GM23248 (cell line): ENCODE measurements around the gene STK24. TPM values are rescaled to one million over a fixed set of nuclear protein-coding genes. Genes with fewer than 3 reads are reported as not detected.

Experiments
- DNase-seq: peaks from one replicate; pipeline ENCODE4 v3.0.0-alpha.2; 2015
- H2AFZ ChIP-seq: fragments of 200-600 bp; sonication (generic); 2 replicates; pipeline ENCODE4 v1.6.1; 2016; ENCODE audit warnings: antibody characterized with exemption
- H3F3A ChIP-seq: fragments of 200-600 bp; sonication (generic); 2 replicates; pipeline ENCODE4 v1.6.1; 2016; ENCODE audit warnings: mild to moderate bottlenecking, antibody characterized with exemption, mixed run types; ENCODE audit not compliant: insufficient read depth
- H3K27ac ChIP-seq: fragments of 200-600 bp; sonication (generic); 2 replicates; pipeline ENCODE4 v1.5.1; 2016; ENCODE audit warnings: mild to moderate bottlenecking
- H3K27me3 ChIP-seq: fragments of 200-600 bp; sonication (generic); replicated peaks from 2 replicates; pipeline ENCODE4 v1.6.1; 2016; ENCODE audit warnings: mild to moderate bottlenecking; ENCODE audit not compliant: insufficient read depth
- H3K36me3 ChIP-seq: fragments of 200-600 bp; sonication (generic); 2 replicates; pipeline ENCODE4 v1.6.1; 2016; ENCODE audit warnings: low read depth, mild to moderate bottlenecking
- H3K4me1 ChIP-seq: fragments of 200-600 bp; sonication (generic); 2 replicates; pipeline ENCODE4 v1.6.1; 2016; ENCODE audit warnings: mild to moderate bottlenecking; ENCODE audit not compliant: insufficient read depth
- H3K4me2 ChIP-seq: fragments of 200-600 bp; sonication (generic); one replicate; pipeline ENCODE4 v1.6.1; 2016; ENCODE audit warnings: mild to moderate bottlenecking; ENCODE audit not compliant: unreplicated experiment
- H3K4me3 ChIP-seq: fragments of 200-600 bp; sonication (generic); 2 replicates; pipeline ENCODE4 v1.5.1; 2016; ENCODE audit warnings: mild to moderate bottlenecking
- H3K79me2 ChIP-seq: fragments of 200-600 bp; sonication (generic); 2 replicates; pipeline ENCODE4 v1.6.1; 2016; ENCODE audit warnings: mild to moderate bottlenecking; ENCODE audit not compliant: insufficient read depth
- H3K9ac ChIP-seq: fragments of 200-600 bp; sonication (generic); 2 replicates; pipeline ENCODE4 v1.6.1; 2016; ENCODE audit warnings: mild to moderate bottlenecking
- H3K9me2 ChIP-seq: fragments of 200-600 bp; sonication (generic); 2 replicates; pipeline ENCODE4 v1.6.1; 2016; ENCODE audit warnings: mixed run types, mild to moderate bottlenecking, moderate library complexity; ENCODE audit not compliant: insufficient read depth
- H3K9me3 ChIP-seq: fragments of 200-600 bp; sonication (generic); one replicate; pipeline ENCODE4 v1.6.1; 2017; ENCODE audit warnings: low read depth
- H4K20me1 ChIP-seq: fragments of 200-600 bp; sonication (generic); 2 replicates; pipeline ENCODE4 v1.6.0; 2016; ENCODE audit not compliant: insufficient read depth
- EZH2 ChIP-seq: fragments of 200-600 bp; sonication (generic); IDR thresholded peaks from 2 replicates; pipeline ENCODE4 v1.6.1; 2018; ENCODE audit warnings: antibody characterized with exemption, mild to moderate bottlenecking; ENCODE audit not compliant: insufficient read depth, poor library complexity, severe bottlenecking
- EZH2phosphoT487 ChIP-seq: fragments of 200-600 bp; sonication (generic); IDR thresholded peaks from 2 replicates; pipeline ENCODE4 v1.6.1; 2018; ENCODE audit warnings: antibody characterized with exemption, moderate library complexity, mild to moderate bottlenecking, low read depth; ENCODE audit not compliant: insufficient read depth
- WGBS, 2 experiments: methylation state at CpG; one replicate each; pipeline ENCODE4 v1.1.6; 2015 to 2017; ENCODE audit warnings: low lambda C conversion rate in 2 of 2, low coverage in 1 of 2; ENCODE audit errors: missing lambda C conversion rate in 2 of 2; 5-methylcytosine and 5-hydroxymethylcytosine counted together
- in situ Hi-C: fragments of 300-500 bp; cut with MboI; formaldehyde crosslinking; loops from 2 replicates; pipeline ENCODE4 v1.15.0; 2020
- polyA plus RNA-seq: library from polyadenylated mRNA; unstranded; fragments of >200 nt; fragmentation: Nextera tagmentation; extraction: Ambion mirVana; gene quantifications from 2 replicates; pipeline ENCODE4 v1.2.1, GENCODE V29; 2016
- total RNA-seq: library from RNA; depleted of rRNA; stranded (reverse); fragments of >200 nt; shearing (Covaris generic); gene quantifications from 2 replicates; pipeline ENCODE4 v1.2.3, GENCODE V29; 2014

Gene STK24
- total and polyA plus RNA-seq, 2 experiments from 2014 or later = 11.1 to 72.4 TPM

DNA sequence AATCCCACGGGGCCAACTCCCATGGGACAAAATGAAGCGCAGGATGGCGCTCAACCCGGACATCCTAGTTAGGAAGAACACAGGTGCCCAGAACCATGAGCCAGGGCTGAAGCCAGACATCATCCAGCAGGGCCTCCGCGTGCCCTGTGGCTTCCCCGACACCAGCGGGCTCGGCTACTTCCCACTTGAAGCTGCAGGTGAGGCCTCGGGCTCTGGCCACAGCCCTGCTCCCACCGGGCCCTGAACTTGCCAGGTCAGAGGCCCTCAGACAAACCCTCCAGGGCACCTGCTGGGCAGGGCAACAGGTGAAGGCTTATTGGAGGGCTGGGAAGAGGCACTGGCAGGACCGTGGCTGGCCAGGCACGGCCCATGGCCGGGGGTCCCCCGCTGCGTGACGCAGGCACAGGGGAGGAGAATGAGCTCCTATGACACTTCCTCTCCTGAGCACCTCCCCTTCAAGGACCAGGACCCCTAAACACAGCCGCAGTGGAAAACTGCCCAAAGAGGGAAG, 117.7 kb downstream of the STK24 start:
- H4K20me1 ChIP-seq = no peaks in the 10 kb centered on the region
- no peak overlapping the region for H3K4me3 ChIP-seq
- DNase-seq = no peak
- no peak overlapping the region for H3K9ac ChIP-seq
- no peak overlapping the region for H2AFZ ChIP-seq
- peaks cover 49% of the 10 kb centered on the region for H3K79me2 ChIP-seq
- peaks cover 11% of the 10 kb centered on the region for H3K4me1 ChIP-seq
- H3K9me2 ChIP-seq = no peaks in the 10 kb centered on the region
- no peak for TF ChIP-seq EZH2
- TF ChIP-seq EZH2phosphoT487 = no peak
- WGBS, 2 experiments = 94 to 95% methylated on average over 17 to 18 of the region's 18 CpGs
- no peak overlapping the region for H3K27ac ChIP-seq
- H3F3A ChIP-seq = peaks cover 26% of the 10 kb centered on the region
- no peaks in the 10 kb centered on the region for H3K27me3 ChIP-seq
- in situ Hi-C loops = loop anchor here (25.0 kb wide), 1 partner anchor 378 kb away; no protein-coding TSS in a partner anchor
- peaks cover 14% of the 10 kb centered on the region; the same call in 1 of the 2 replicates for H3K36me3 ChIP-seq
- no peak overlapping the region for H3K4me2 ChIP-seq
- H3K9me3 ChIP-seq = no peaks in the 10 kb centered on the region

- no peak overlapping the region for H3K4me2 ChIP-seq
- no peaks in the 10 kb centered on the region for H4K20me1 ChIP-seq
- H3K9me2 ChIP-seq = no peaks in the 10 kb centered on the region
- peaks cover 41% of the 10 kb centered on the region for H3K79me2 ChIP-seq
- no peak overlapping the region for H3K4me3 ChIP-seq
- in situ Hi-C loops = loop anchor here (25.0 kb wide), 1 partner anchor 379 kb away; no protein-coding TSS in a partner anchor
- no peak for DNase-seq
- no peak overlapping the region for H3K27ac ChIP-seq
- WGBS, 2 experiments = 78 to 84% methylated on average over 16 of the region's 16 CpGs
- H3K36me3 ChIP-seq = peaks cover 13% of the 10 kb centered on the region; the same call in 1 of the 2 replicates
- H3K9ac ChIP-seq = no peak overlapping the region
- peaks cover 34% of the 10 kb centered on the region for H3F3A ChIP-seq
- no peaks in the 10 kb centered on the region for H3K27me3 ChIP-seq
- H2AFZ ChIP-seq = no peak overlapping the region
- H3K4me1 ChIP-seq = peaks cover 19% of the 10 kb centered on the region
- TF ChIP-seq EZH2phosphoT487 = no peak
- TF ChIP-seq EZH2 = no peak
- H3K9me3 ChIP-seq = no peaks in the 10 kb centered on the region
Observed at GRCh38 chr13:98458431-98458830, 118.5 kb downstream of the STK24 start.

DNA sequence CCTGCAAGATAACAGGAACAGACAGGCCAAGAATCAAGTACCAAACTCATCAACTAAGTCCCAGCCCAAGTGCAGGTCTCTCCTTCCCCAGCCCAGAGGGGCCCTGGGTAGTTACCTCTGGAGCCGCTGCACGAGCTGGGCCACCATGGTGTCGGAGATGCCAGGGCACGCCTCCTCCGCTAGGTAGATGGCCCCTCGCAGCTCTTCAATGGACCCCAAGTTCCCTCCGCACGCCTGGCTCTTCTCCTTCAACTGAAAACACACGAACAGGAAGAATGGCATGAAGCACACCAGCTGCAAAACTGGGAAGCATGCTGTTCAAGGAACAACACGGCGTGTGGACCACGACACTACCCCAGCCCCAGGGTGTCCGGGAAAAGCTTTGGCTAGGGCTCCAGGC, 119.9 kb downstream of the STK24 start:
- H4K20me1 ChIP-seq = no peaks in the 10 kb centered on the region
- H3K4me3 ChIP-seq = no peak overlapping the region
- peaks cover 15% of the 10 kb centered on the region; the same call in 1 of the 2 replicates for H3K36me3 ChIP-seq
- WGBS, 2 experiments = 91% methylated on average over 13 of the region's 13 CpGs
- in situ Hi-C loops = loop anchor here (25.0 kb wide), 1 partner anchor 380 kb away; no protein-coding TSS in a partner anchor
- H3K4me1 ChIP-seq = peaks cover 33% of the 10 kb centered on the region
- H3F3A ChIP-seq = peaks cover 47% of the 10 kb centered on the region
- H3K79me2 ChIP-seq = peaks cover 27% of the 10 kb centered on the region
- no peaks in the 10 kb centered on the region for H3K9me3 ChIP-seq
- no peak overlapping the region for H2AFZ ChIP-seq
- no peaks in the 10 kb centered on the region for H3K27me3 ChIP-seq
- no peak overlapping the region for H3K4me2 ChIP-seq
- no peak overlapping the region for H3K27ac ChIP-seq
- no peak overlapping the region for H3K9ac ChIP-seq
- no peak for DNase-seq
- no peaks in the 10 kb centered on the region for H3K9me2 ChIP-seq
- TF ChIP-seq EZH2phosphoT487 (no peak), EZH2 (no peak)

GRCh38 chr13:98456413-98456845, 120.5 kb downstream of the STK24 start:
- Histone ChIP-seq H3K9ac (no peak overlapping the region), H3K4me2 (no peak overlapping the region), H3F3A (peaks cover 54% of the 10 kb centered on the region), H3K9me2 (no peaks in the 10 kb centered on the region), H3K79me2 (peaks cover 21% of the 10 kb centered on the region), H3K4me1 (peaks cover 39% of the 10 kb centered on the region), H3K27ac (no peak overlapping the region), H3K27me3 (no peaks in the 10 kb centered on the region), H3K4me3 (no peak overlapping the region), H3K36me3 (peaks cover 15% of the 10 kb centered on the region; the same call in 1 of the 2 replicates), H4K20me1 (no peaks in the 10 kb centered on the region), H3K9me3 (no peaks in the 10 kb centered on the region), H2AFZ (no peak overlapping the region)
- DNase-seq = no peak
- TF ChIP-seq EZH2 = no peak
- no peak for TF ChIP-seq EZH2phosphoT487
- 88 to 92% methylated on average over 5 to 6 of the region's 6 CpGs for WGBS, 2 experiments
- in situ Hi-C loops = loop anchor here (25.0 kb wide), 1 partner anchor 381 kb away; no protein-coding TSS in a partner anchor
